Vagina (tissue), 2 donors: ENCODE results near the gene ZNHIT2.

ENCODE experiments used
- POLR2A ChIP-seq, 2 donors: fragments of 450-650 bp; IDR thresholded peaks; one replicate each; pipeline ENCODE4 v1.6.1; 2017; ENCODE audit warnings: antibody characterized with exemption in 2 of 2, mild to moderate bottlenecking in 2 of 2, moderate library complexity in 2 of 2
- POLR2AphosphoS5 ChIP-seq, 2 donors: sonication (generic); formaldehyde crosslinking; IDR thresholded peaks; one replicate each; pipeline ENCODE4 v1.9.0; 2017; ENCODE audit warnings: antibody characterized with exemption in 2 of 2, mild to moderate bottlenecking in 2 of 2, low read depth in 1 of 2; ENCODE audit not compliant: insufficient read depth in 1 of 2
- TF ChIP-seq, protein P1 (sequence below), 3 experiments: fragments of 450-650 bp in 2 of 3; fragments of 200-600 bp in 1 of 3; sonication (generic) in 1 of 3; IDR thresholded peaks; one replicate each; pipeline ENCODE4 v1.5.1; 2017 to 2019; ENCODE audit warnings: antibody characterized with exemption in 3 of 3, mild to moderate bottlenecking in 2 of 3, moderate library complexity in 2 of 3

DNA sequence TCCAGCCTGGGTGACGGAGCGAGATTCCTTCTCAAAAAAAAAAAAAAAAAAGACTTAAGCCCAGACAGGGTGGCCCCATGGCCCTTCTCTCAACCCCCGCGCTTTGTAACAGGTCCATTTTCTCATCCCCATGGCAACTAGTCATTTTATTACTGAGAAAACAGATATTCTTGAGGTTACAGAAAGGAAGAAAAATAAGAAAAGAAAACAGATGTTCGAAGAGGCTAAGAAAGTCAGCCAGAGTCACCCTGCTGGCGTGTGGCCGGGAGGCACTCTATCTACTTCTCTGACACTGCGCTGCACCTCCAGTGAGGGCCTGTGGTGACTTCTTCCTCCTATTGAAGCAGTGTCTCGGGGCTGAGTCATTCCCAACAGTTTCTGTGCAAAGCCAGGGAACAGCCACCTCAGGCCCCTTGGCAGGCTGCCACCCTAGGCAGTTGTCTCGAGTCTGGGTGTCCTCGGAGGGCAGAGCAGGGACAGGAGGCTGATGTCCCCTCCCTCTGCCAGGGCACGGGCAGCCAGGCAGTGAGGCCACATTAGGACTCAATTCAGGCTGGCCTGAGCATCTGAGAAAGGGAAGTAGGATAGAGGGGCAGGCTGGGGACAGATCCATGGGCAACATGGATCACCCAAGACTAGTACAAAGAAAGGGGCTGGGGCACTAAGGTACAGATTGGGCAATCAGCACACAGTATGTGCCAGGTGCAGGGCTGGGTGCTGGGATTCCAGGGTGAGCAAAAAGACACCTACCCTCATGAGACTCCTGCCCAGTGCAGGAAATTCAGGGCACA is 33.2 kb upstream of the ZNHIT2 start:
- TF ChIP-seq, protein P1, sequence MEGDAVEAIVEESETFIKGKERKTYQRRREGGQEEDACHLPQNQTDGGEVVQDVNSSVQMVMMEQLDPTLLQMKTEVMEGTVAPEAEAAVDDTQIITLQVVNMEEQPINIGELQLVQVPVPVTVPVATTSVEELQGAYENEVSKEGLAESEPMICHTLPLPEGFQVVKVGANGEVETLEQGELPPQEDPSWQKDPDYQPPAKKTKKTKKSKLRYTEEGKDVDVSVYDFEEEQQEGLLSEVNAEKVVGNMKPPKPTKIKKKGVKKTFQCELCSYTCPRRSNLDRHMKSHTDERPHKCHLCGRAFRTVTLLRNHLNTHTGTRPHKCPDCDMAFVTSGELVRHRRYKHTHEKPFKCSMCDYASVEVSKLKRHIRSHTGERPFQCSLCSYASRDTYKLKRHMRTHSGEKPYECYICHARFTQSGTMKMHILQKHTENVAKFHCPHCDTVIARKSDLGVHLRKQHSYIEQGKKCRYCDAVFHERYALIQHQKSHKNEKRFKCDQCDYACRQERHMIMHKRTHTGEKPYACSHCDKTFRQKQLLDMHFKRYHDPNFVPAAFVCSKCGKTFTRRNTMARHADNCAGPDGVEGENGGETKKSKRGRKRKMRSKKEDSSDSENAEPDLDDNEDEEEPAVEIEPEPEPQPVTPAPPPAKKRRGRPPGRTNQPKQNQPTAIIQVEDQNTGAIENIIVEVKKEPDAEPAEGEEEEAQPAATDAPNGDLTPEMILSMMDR (IDR thresholded peaks at IDR 0.05): no peak
- TF ChIP-seq POLR2AphosphoS5 (IDR thresholded peaks at IDR 0.05; ENCODE audit: insufficient read depth in 1 of 2, low read depth in 1 of 2) (peak in 1 of 2 donors; percentile 72), POLR2A (IDR thresholded peaks at IDR 0.05) (no peak)
